Measurements from ENCODE around the gene ARHGEF19. TPM values are rescaled to one million over a fixed set of nuclear protein-coding genes. Genes with fewer than 3 reads are reported as not detected.

ARHGEF19 gene
- total and polyA plus RNA-seq, 8 donors: 3.5 to 20.1 (median 9.5) TPM

- no peak overlapping the region for H3K4me3 ChIP-seq
- peaks cover 66 to 92% (median 72%) of the 10 kb centered on the region in 4 donors for H3K4me1 ChIP-seq
- DNase-seq: no peak
- WGBS, 5 donors: 88 to 91% (median 89%) methylated on average over 32 to 39 of the region's 39 CpGs
- H3K27ac ChIP-seq: peak overlapping the region in 1 of 5 donors; percentile 89
- intact Hi-C loops (cut with DNase I; ENCODE audit: low total_unique reads): no loop called here
- H3K36me3 ChIP-seq: peaks cover 10 to 42% (median 25%) of the 10 kb centered on the region in 4 donors
- TF ChIP-seq POLR2AphosphoS5 (IDR thresholded peaks at IDR 0.05) (no peak), POLR2A (IDR thresholded peaks at IDR 0.05) (no peak), CTCF (IDR thresholded peaks at IDR 0.05) (no peak), EP300 (IDR thresholded peaks at IDR 0.05) (no peak)
- H3K9me3 ChIP-seq: no peaks in the 10 kb centered on the region
- H3K27me3 ChIP-seq: peaks cover 0 to 8% (median 0%) of the 10 kb centered on the region in 3 donors
Measured at GRCh38 chr1:16148329-16149092, 63.9 kb downstream of the ARHGEF19 start.

Small RNA genes within 50 kb of the gene (small RNA-seq; reads per million reads assigned to genes)
- 0 reads per million in 4 donors for gene MT1XP1

Other genes with a start within 250 kb of the ARHGEF19 start
- 100 to 1,000 TPM in 1 of 5 donors, 10 to 100 TPM in 4; 13.0 to 136 (median 65.9) TPM for gene ZBTB17, start 236.6 kb downstream of the ARHGEF19 start, total RNA-seq
- 10 to 100 TPM; 40.7 to 46.3 (median 44.2) TPM for gene ZBTB17, start 236.6 kb downstream of the ARHGEF19 start, polyA plus RNA-seq
- gene SRARP, start 208.4 kb downstream of the ARHGEF19 start, total RNA-seq: not detected
- gene SRARP, start 208.4 kb downstream of the ARHGEF19 start, polyA plus RNA-seq: under 1 TPM in 1 of 3 donors, not detected in 2; 0.75 TPM
- gene HSPB7, start 194.6 kb downstream of the ARHGEF19 start, total RNA-seq: 10 to 100 TPM in 4 of 5 donors, 1 to 10 TPM in 1; 9.9 to 83.5 (median 32.1) TPM
- gene HSPB7, start 194.6 kb downstream of the ARHGEF19 start, polyA plus RNA-seq: 10 to 100 TPM; 11.8 to 32.0 (median 14.2) TPM
- gene CLCNKA, start 190.6 kb downstream of the ARHGEF19 start, total RNA-seq: 10 to 100 TPM in 1 of 5 donors, 1 to 10 TPM in 1, under 1 TPM in 1, not detected in 2; 0.55 to 16.1 (median 5.1) TPM
- 1 to 10 TPM; 2.7 to 6.0 (median 3.9) TPM for gene CLCNKA, start 190.6 kb downstream of the ARHGEF19 start, polyA plus RNA-seq
- under 1 TPM in 1 of 5 donors, not detected in 4; 0.92 TPM for gene CLCNKB, start 168.9 kb downstream of the ARHGEF19 start, total RNA-seq
- under 1 TPM; 0.19 to 0.60 (median 0.31) TPM for gene CLCNKB, start 168.9 kb downstream of the ARHGEF19 start, polyA plus RNA-seq
- gene FAM131C, start 139.0 kb downstream of the ARHGEF19 start, total RNA-seq: not detected
- gene FAM131C, start 139.0 kb downstream of the ARHGEF19 start, polyA plus RNA-seq: under 1 TPM in 2 of 3 donors, not detected in 1; 0.35 to 0.37 TPM
- 100 to 1,000 TPM in 1 of 5 donors, 10 to 100 TPM in 3, 1 to 10 TPM in 1; 6.7 to 200 (median 42.7) TPM for gene EPHA2, start 56.6 kb downstream of the ARHGEF19 start, total RNA-seq
- 10 to 100 TPM in 2 of 3 donors, 1 to 10 TPM in 1; 4.6 to 30.4 (median 11.0) TPM for gene EPHA2, start 56.6 kb downstream of the ARHGEF19 start, polyA plus RNA-seq
- 10 to 100 TPM in 1 of 5 donors, 1 to 10 TPM in 2, under 1 TPM in 1, not detected in 1; 0.45 to 18.8 (median 2.7) TPM for gene CPLANE2, start 24.5 kb upstream of the ARHGEF19 start, total RNA-seq
- gene CPLANE2, start 24.5 kb upstream of the ARHGEF19 start, polyA plus RNA-seq: 1 to 10 TPM; 1.8 to 3.4 (median 2.3) TPM
- 10 to 100 TPM; 11.1 to 35.4 (median 18.7) TPM for gene FBXO42, start 139.8 kb upstream of the ARHGEF19 start, total RNA-seq
- gene FBXO42, start 139.8 kb upstream of the ARHGEF19 start, polyA plus RNA-seq: 1 to 10 TPM; 4.3 to 9.7 (median 6.9) TPM
- gene SZRD1, start 154.6 kb upstream of the ARHGEF19 start, total RNA-seq: 10 to 100 TPM; 15.8 to 86.6 (median 44.3) TPM
- 10 to 100 TPM; 41.9 to 66.9 (median 57.1) TPM for gene SZRD1, start 154.6 kb upstream of the ARHGEF19 start, polyA plus RNA-seq
- not detected for gene SPATA21, start 224.8 kb upstream of the ARHGEF19 start, total RNA-seq
- gene SPATA21, start 224.8 kb upstream of the ARHGEF19 start, polyA plus RNA-seq: under 1 TPM; 0.25 to 0.31 (median 0.30) TPM
- gene NECAP2, start 228.1 kb upstream of the ARHGEF19 start, total RNA-seq: 10 to 100 TPM; 25.5 to 78.1 (median 43.1) TPM
- 10 to 100 TPM; 26.0 to 45.1 (median 36.6) TPM for gene NECAP2, start 228.1 kb upstream of the ARHGEF19 start, polyA plus RNA-seq

All from stomach (tissue), 9 donors.